Keratinocyte (primary cell): ENCODE measurements around the gene TYW3. TPM values are rescaled to one million over a fixed set of nuclear protein-coding genes. Genes with fewer than 3 reads are reported as not detected.

Source experiments
- DNase-seq: peaks from one replicate; pipeline ENCODE4 v3.0.0-alpha.2; 2011; ENCODE audit warnings: low read depth, missing footprints, low spot score
- FAIRE-seq: peaks from 2 replicates; lab custom pipeline; 2011; peaks lifted over from hg19 to GRCh38; lab: Jason Lieb, UNC
- H2AFZ ChIP-seq: 2 replicates; pipeline ENCODE4 v1.6.0; 2012; ENCODE audit warnings: low read length, control low read depth, inconsistent platforms; ENCODE audit not compliant: control insufficient read depth
- H3K27ac ChIP-seq: 2 replicates; pipeline ENCODE4 v1.5.1; 2011; ENCODE audit warnings: low read length; ENCODE audit not compliant: control insufficient read depth, insufficient read depth
- H3K27me3 ChIP-seq: 3 replicates; pipeline ENCODE4 v1.6.0; 2011; ENCODE audit warnings: low read length; ENCODE audit not compliant: control insufficient read depth, insufficient read depth; ENCODE audit errors: extremely low read depth
- H3K36me3 ChIP-seq, 2 experiments: 2 replicates in 1 of 2; 3 replicates in 1 of 2; pipeline ENCODE4 v1.5.1; 2011; ENCODE audit warnings: low read length in 2 of 2, mild to moderate bottlenecking in 1 of 2; ENCODE audit not compliant: control insufficient read depth in 2 of 2, insufficient read depth in 2 of 2; ENCODE audit errors: extremely low read depth in 1 of 2
- H3K4me1 ChIP-seq: 3 replicates; pipeline ENCODE4 v1.5.1; 2011; ENCODE audit warnings: low read length; ENCODE audit not compliant: control insufficient read depth, insufficient read depth; ENCODE audit errors: extremely low read depth
- H3K4me2 ChIP-seq: 3 replicates; pipeline ENCODE4 v1.6.0; 2011; ENCODE audit warnings: low read depth, low read length; ENCODE audit not compliant: control insufficient read depth, insufficient read depth; ENCODE audit errors: extremely low read depth
- H3K4me3 ChIP-seq, 3 experiments: fragments of 200-600 bp in 1 of 3; sonication (generic) in 1 of 3; 2 replicates in 2 of 3; 3 replicates in 1 of 3; pipeline ENCODE4 v1.5.1; 2011 to 2016; ENCODE audit warnings: low read length in 3 of 3, mild to moderate bottlenecking in 3 of 3, control low read depth in 2 of 3, inconsistent platforms in 1 of 3, low read depth in 1 of 3, mixed read lengths in 1 of 3, mixed run types in 1 of 3, moderate library complexity in 1 of 3; ENCODE audit not compliant: control insufficient read depth in 2 of 3, insufficient read depth in 2 of 3; ENCODE audit errors: extremely low read depth in 1 of 3
- H3K79me2 ChIP-seq: 2 replicates; pipeline ENCODE4 v1.6.0; 2012; ENCODE audit warnings: low read length; ENCODE audit not compliant: control insufficient read depth, insufficient read depth
- H3K9ac ChIP-seq: 3 replicates; pipeline ENCODE4 v1.6.0; 2011; ENCODE audit warnings: low read length; ENCODE audit not compliant: control insufficient read depth, insufficient read depth; ENCODE audit errors: extremely low read depth
- H3K9me1 ChIP-seq: 3 replicates; pipeline ENCODE4 v1.6.0; 2011; ENCODE audit warnings: low read length; ENCODE audit not compliant: control insufficient read depth, insufficient read depth; ENCODE audit errors: extremely low read depth
- H3K9me3 ChIP-seq: 2 replicates; pipeline ENCODE4 v1.5.1; 2012; ENCODE audit warnings: low read depth, low read length; ENCODE audit not compliant: control insufficient read depth
- H4K20me1 ChIP-seq: 3 replicates; pipeline ENCODE4 v1.6.0; 2011; ENCODE audit warnings: low read length; ENCODE audit not compliant: control insufficient read depth, insufficient read depth; ENCODE audit errors: extremely low read depth
- CTCF ChIP-seq, 3 experiments: IDR thresholded peaks in 1 of 3; conservative IDR thresholded peaks in 1 of 3; optimal IDR thresholded peaks in 1 of 3; 2 replicates in 2 of 3; 3 replicates in 1 of 3; pipeline versions ENCODE3 to v1.5.1; 2011; ENCODE audit warnings: low read length in 3 of 3, mild to moderate bottlenecking in 3 of 3, moderate library complexity in 2 of 3, control low read depth in 1 of 3, inconsistent platforms in 1 of 3; ENCODE audit not compliant: insufficient read depth in 2 of 3; ENCODE audit errors: extremely low read depth in 1 of 3
- EZH2 ChIP-seq: IDR thresholded peaks from one replicate; pipeline ENCODE4 v1.6.1; 2012; ENCODE audit warnings: inconsistent platforms, mild to moderate bottlenecking, low read length, moderate library complexity
- dilution Hi-C: fragments of 300-500 bp; cut with MboI; formaldehyde crosslinking; loops from one replicate; pipeline ENCODE4 v1.7.0; 2020; ENCODE audit warnings: low sequenced_read_pairs; ENCODE audit not compliant: extremely low pct_ligation_motif_present
- polyA plus RNA-seq, 5 experiments: library from polyadenylated mRNA; depleted of rRNA in 3 of 5; stranded (reverse) in 3 of 5; stranded (forward) in 1 of 5; unstranded in 1 of 5; fragments of >200 nt; gene quantifications; 1 replicate in 1 of 5; 2 replicates in 3 of 5; 3 replicates in 1 of 5; pipeline versions ENCODE4 v1.2.1 to v1.2.3, GENCODE V29; 2011 to 2012; ENCODE audit warnings: missing spikeins in 2 of 5, low read depth in 1 of 5, low replicate concordance in 1 of 5

The TYW3 gene
- polyA plus RNA-seq, 1 donor (not counting 4 experiments of a cell fraction or from before 2014, with no cell fraction given), result 25.9 TPM

- no peak for TF ChIP-seq EZH2
- Histone ChIP-seq H3K36me3 (no peaks in the 10 kb centered on the region), H3K79me2 (no peaks in the 10 kb centered on the region), H2AFZ (no peak overlapping the region), H3K9ac (no peak overlapping the region), H4K20me1 (no peaks in the 10 kb centered on the region), H3K4me3 (no peak overlapping the region), H3K27ac (no peak overlapping the region), H3K9me1 (no peaks in the 10 kb centered on the region), H3K9me3 (no peaks in the 10 kb centered on the region), H3K27me3 (no peaks in the 10 kb centered on the region), H3K4me1 (no peaks in the 10 kb centered on the region), H3K4me2 (no peak overlapping the region)
- FAIRE-seq (no peak), DNase-seq (no peak)
- dilution Hi-C loops, result no loop called here
These were observed 40.6 kb downstream of the TYW3 start for GRCh38 chr1:74773582-74773981.

- dilution Hi-C loops, result loop anchor here (25.0 kb wide), 1 partner anchor 412 kb away; no protein-coding TSS in a partner anchor
- Histone ChIP-seq H3K4me1 (no peaks in the 10 kb centered on the region), H4K20me1 (no peaks in the 10 kb centered on the region), H2AFZ (no peak overlapping the region), H3K27me3 (no peaks in the 10 kb centered on the region), H3K79me2 (no peaks in the 10 kb centered on the region), H3K9me1 (no peaks in the 10 kb centered on the region), H3K4me2 (no peak overlapping the region), H3K4me3 (no peak overlapping the region), H3K9me3 (no peaks in the 10 kb centered on the region), H3K9ac (no peak overlapping the region), H3K27ac (no peak overlapping the region), H3K36me3 (no peaks in the 10 kb centered on the region)
- FAIRE-seq, result no peak
- DNase-seq, result no peak
- TF ChIP-seq EZH2 (no peak), CTCF (optimal IDR thresholded peaks at IDR 0.05 in 1 of 3, IDR thresholded peaks at IDR 0.05 in 1 of 3, conservative IDR thresholded peaks at IDR 0.05 in 1 of 3; ENCODE audit: extremely low read depth in 1 of 3, insufficient read depth in 2 of 3, low read length in 3 of 3) (no peak)
These were observed 42.8 kb downstream of the TYW3 start for GRCh38 chr1:74775735-74776134.

- H3K4me3 ChIP-seq, result no peak overlapping the region
- no peak overlapping the region for H3K9ac ChIP-seq
- H3K36me3 ChIP-seq, result no peaks in the 10 kb centered on the region
- H3K79me2 ChIP-seq, result no peaks in the 10 kb centered on the region
- no peaks in the 10 kb centered on the region for H3K27me3 ChIP-seq
- H3K9me1 ChIP-seq, result no peaks in the 10 kb centered on the region
- dilution Hi-C loops, result loop anchor here (25.0 kb wide), 1 partner anchor 410 kb away; no protein-coding TSS in a partner anchor
- H3K4me2 ChIP-seq, result no peak overlapping the region
- DNase-seq (no peak), FAIRE-seq (no peak)
- H4K20me1 ChIP-seq, result no peaks in the 10 kb centered on the region
- H3K9me3 ChIP-seq, result no peaks in the 10 kb centered on the region
- H3K4me1 ChIP-seq, result no peaks in the 10 kb centered on the region
- TF ChIP-seq CTCF (optimal IDR thresholded peaks at IDR 0.05 in 1 of 3, IDR thresholded peaks at IDR 0.05 in 1 of 3, conservative IDR thresholded peaks at IDR 0.05 in 1 of 3; ENCODE audit: extremely low read depth in 1 of 3, insufficient read depth in 2 of 3, low read length in 3 of 3), result no peak
- no peak for TF ChIP-seq EZH2
- no peak overlapping the region for H2AFZ ChIP-seq
- H3K27ac ChIP-seq, result no peak overlapping the region
These were observed 44.6 kb downstream of the TYW3 start for GRCh38 chr1:74777525-74777924.
